Fibroblast of peridontal ligament (primary cell): Measurements from ENCODE around the gene SCN10A.

Source experiments
- DNase-seq: peaks from one replicate; pipeline ENCODE4 v3.0.0-alpha.2; 2010; ENCODE audit errors: extremely low read depth

The SCN10A gene

GRCh38 chr3:38720465-38720864, 95.6 kb downstream of the SCN10A start:
- no peak for DNase-seq

GRCh38 chr3:38717355-38718240, 98.4 kb downstream of the SCN10A start:
- DNase-seq, result no peak

- no peak for DNase-seq
These were observed 102.9 kb downstream of the SCN10A start for GRCh38 chr3:38713121-38713520.

- DNase-seq, result no peak
These were observed 104.7 kb downstream of the SCN10A start for GRCh38 chr3:38711321-38711720.

- DNase-seq, result no peak
These were observed 108.3 kb downstream of the SCN10A start for GRCh38 chr3:38707730-38708129.

GRCh38 chr3:38706961-38707360, 109.1 kb downstream of the SCN10A start:
- DNase-seq, result no peak

- no peak for DNase-seq
These were observed 113.8 kb downstream of the SCN10A start for GRCh38 chr3:38702231-38702630.

- DNase-seq, result no peak
These were observed 117.3 kb downstream of the SCN10A start for GRCh38 chr3:38698760-38699159.

GRCh38 chr3:38698061-38698460, 118.0 kb downstream of the SCN10A start:
- DNase-seq, result no peak

- no peak for DNase-seq
These were observed 120.0 kb downstream of the SCN10A start for GRCh38 chr3:38696034-38696433.

- DNase-seq, result no peak
These were observed 125.8 kb downstream of the SCN10A start for GRCh38 chr3:38690185-38690584.

GRCh38 chr3:38689774-38690173, 126.2 kb downstream of the SCN10A start:
- no peak for DNase-seq

GRCh38 chr3:38689346-38689745, 126.7 kb downstream of the SCN10A start:
- DNase-seq, result no peak

GRCh38 chr3:38687321-38687720, 128.7 kb downstream of the SCN10A start:
- DNase-seq, result no peak

- no peak for DNase-seq
These were observed 131.5 kb downstream of the SCN10A start for GRCh38 chr3:38684546-38684945.

- no peak for DNase-seq
These were observed 146.3 kb downstream of the SCN10A start for GRCh38 chr3:38669668-38670067.

GRCh38 chr3:38662544-38662943, 153.5 kb downstream of the SCN10A start:
- DNase-seq, result peak; percentile 40

- DNase-seq, result no peak
These were observed 157.2 kb downstream of the SCN10A start for GRCh38 chr3:38658841-38659240.

- no peak for DNase-seq
These were observed 158.6 kb downstream of the SCN10A start for GRCh38 chr3:38657369-38657768.

- peak; percentile 20 for DNase-seq
These were observed 160.2 kb downstream of the SCN10A start for GRCh38 chr3:38655708-38656300.

- no peak for DNase-seq
These were observed 162.1 kb downstream of the SCN10A start for GRCh38 chr3:38653685-38654537.

- no peak for DNase-seq
These were observed 163.1 kb downstream of the SCN10A start for GRCh38 chr3:38652934-38653333.
